NCI-H1417 treated with DMSO at 0.1 percent for 48 hours (cell line): ENCODE data around the gene NOVA2.

Experiments used
- DNase-seq: peaks from one replicate; lab custom pipeline; 2025; lab: John Stamatoyannopoulos, UW

NOVA2 gene

GRCh38 chr19:45973553-45974338 lies at the start of gene NOVA2:
NOVA2 (minus strand) TSS chr19:45973865; CDS start chr19:45973351, 514 bp downstream.
- peak; percentile 35 for DNase-seq

GRCh38 chr19:46023311-46023779 lies 49.7 kb upstream of the NOVA2 start:
- DNase-seq, result no peak

GRCh38 chr19:46022431-46023310 lies 49.0 kb upstream of the NOVA2 start, which contains the start of gene PGLYRP1:
PGLYRP1 (minus strand) TSS chr19:46023053; CDS start chr19:46023021, 32 bp downstream.
- no peak for DNase-seq

- DNase-seq, result no peak
Observed at GRCh38 chr19:46022061-46022430, 48.4 kb upstream of the NOVA2 start.

GRCh38 chr19:46021531-46022041 lies 47.9 kb upstream of the NOVA2 start:
- DNase-seq, result no peak

- DNase-seq, result no peak
Observed at GRCh38 chr19:46020819-46021125, 47.1 kb upstream of the NOVA2 start.

GRCh38 chr19:46019270-46019669 lies 45.6 kb upstream of the NOVA2 start:
- DNase-seq, result no peak

GRCh38 chr19:46018729-46019251 lies 45.1 kb upstream of the NOVA2 start:
- DNase-seq, result no peak

GRCh38 chr19:46017874-46018675 lies 44.4 kb upstream of the NOVA2 start:
- no peak for DNase-seq

GRCh38 chr19:46017095-46017429 lies 43.4 kb upstream of the NOVA2 start:
- no peak for DNase-seq

GRCh38 chr19:46016426-46017094 lies 42.9 kb upstream of the NOVA2 start:
- peak; percentile 24 for DNase-seq

GRCh38 chr19:46015687-46016425 lies 42.2 kb upstream of the NOVA2 start:
- no peak for DNase-seq

GRCh38 chr19:46014941-46015686 lies 41.4 kb upstream of the NOVA2 start:
- DNase-seq, result peak; percentile 21

GRCh38 chr19:46014534-46014933 lies 40.9 kb upstream of the NOVA2 start:
- no peak for DNase-seq

GRCh38 chr19:46009530-46010510 lies 36.2 kb upstream of the NOVA2 start:
- no peak for DNase-seq

- DNase-seq, result no peak
Observed at GRCh38 chr19:46006411-46006810, 32.7 kb upstream of the NOVA2 start.

GRCh38 chr19:46002678-46003275 lies 29.1 kb upstream of the NOVA2 start:
- no peak for DNase-seq
